ENCODE results near the gene GNB2.
"Not testable (repeated sequence)": the region's sequence is repeated elsewhere in the genome, so short reads cannot be mapped to it uniquely, and the experiment has no call there.

GNB2 gene

DNA sequence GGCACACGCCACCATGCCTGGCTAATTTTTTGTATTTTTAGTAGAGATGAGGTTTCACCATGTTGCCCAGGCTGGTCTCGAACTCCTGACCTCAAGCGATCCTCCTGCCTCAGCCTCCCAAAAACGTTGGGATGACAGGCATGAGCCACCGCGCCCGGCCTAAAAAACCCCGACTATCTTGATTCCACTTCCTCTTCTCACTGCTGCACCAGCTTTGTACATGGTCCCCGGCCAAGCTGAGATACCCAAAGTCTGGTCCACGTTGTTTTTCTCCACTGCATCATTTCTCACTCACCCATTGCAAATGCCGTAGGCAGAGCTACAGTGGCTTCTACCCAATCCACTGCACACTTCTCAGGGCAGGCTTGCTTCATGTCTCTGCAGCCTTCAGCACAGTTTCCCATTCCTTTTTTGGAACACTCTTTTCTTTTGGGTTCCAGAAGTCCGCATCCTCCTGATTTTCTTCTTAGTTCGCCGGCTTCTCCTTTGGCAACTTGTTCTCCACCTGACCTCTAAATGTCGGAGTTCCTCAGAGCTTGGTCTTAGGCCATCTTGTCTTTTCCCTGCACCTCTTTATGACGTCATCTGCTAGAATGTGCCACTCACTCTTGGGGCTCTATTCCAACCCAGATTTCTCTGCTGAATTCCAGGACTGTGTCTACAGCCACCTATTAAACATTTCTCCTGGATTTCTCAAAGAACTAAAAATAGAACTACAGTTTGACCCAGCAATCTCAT lies 6.0 kb upstream of the GNB2 start:
- H3K36me3 ChIP-seq (ENCODE audit: insufficient read depth, low read length) = no peaks in the 10 kb centered on the region
- no peaks in the 10 kb centered on the region for H3K79me2 ChIP-seq (ENCODE audit: control insufficient read depth, insufficient read depth, low read length, unreplicated experiment)

DNA sequence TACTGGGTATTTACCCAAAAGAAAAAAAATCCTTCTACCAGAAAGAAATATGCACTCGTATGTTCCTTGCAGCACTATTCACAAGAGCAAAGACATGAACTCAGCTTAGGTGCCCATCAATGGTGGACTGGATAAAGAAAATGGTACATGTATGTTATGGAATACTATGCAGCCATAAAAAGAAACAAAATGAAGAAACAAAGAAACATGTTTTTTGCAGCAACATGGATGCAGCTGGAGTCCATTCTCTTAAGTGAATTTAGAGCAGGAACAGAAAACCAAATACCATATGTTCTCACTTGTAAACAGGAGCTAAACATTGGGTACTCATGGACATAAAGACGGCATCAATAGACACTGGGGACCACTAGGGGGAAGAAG lies 5.5 kb upstream of the GNB2 start:
- Histone ChIP-seq H3K4me1 (ENCODE audit: control insufficient read depth, insufficient read depth, low read length, unreplicated experiment) (no peaks in the 10 kb centered on the region), H3K36me3 (ENCODE audit: insufficient read depth, low read length) (no peaks in the 10 kb centered on the region), H3K27me3 (ENCODE audit: insufficient read depth, low read length) (no peaks in the 10 kb centered on the region), H3K79me2 (ENCODE audit: control insufficient read depth, insufficient read depth, low read length, unreplicated experiment) (no peaks in the 10 kb centered on the region), H2AFZ (ENCODE audit: low read length, unreplicated experiment) (no peak overlapping the region), H3K27ac (ENCODE audit: low read depth, low read length) (no peak overlapping the region), H3K4me3 (ENCODE audit: low read depth, low read length) (no peak overlapping the region)

More for the DNA sequence above, 6.0 kb upstream of the GNB2 start:
- Histone ChIP-seq H3K27me3 (ENCODE audit: insufficient read depth, low read length) (no peaks in the 10 kb centered on the region), H3K4me1 (ENCODE audit: control insufficient read depth, insufficient read depth, low read length, unreplicated experiment) (no peaks in the 10 kb centered on the region), H2AFZ (ENCODE audit: low read length, unreplicated experiment) (no peak overlapping the region), H3K27ac (ENCODE audit: low read depth, low read length) (no peak overlapping the region), H3K4me3 (ENCODE audit: low read depth, low read length) (no peak overlapping the region)

GRCh38 chr7:100669106-100669505 lies 4.4 kb upstream of the GNB2 start:
- not testable (repeated sequence) for H3K4me1 ChIP-seq (ENCODE audit: control insufficient read depth, insufficient read depth, low read length, unreplicated experiment); H3K27me3 ChIP-seq (ENCODE audit: insufficient read depth, low read length); H2AFZ ChIP-seq (ENCODE audit: low read length, unreplicated experiment); H3K36me3 ChIP-seq (ENCODE audit: insufficient read depth, low read length); H3K79me2 ChIP-seq (ENCODE audit: control insufficient read depth, insufficient read depth, low read length, unreplicated experiment); H3K27ac ChIP-seq (ENCODE audit: low read depth, low read length); H3K4me3 ChIP-seq (ENCODE audit: low read depth, low read length)

GRCh38 chr7:100670074-100670473 lies 3.5 kb upstream of the GNB2 start:
- no peaks in the 10 kb centered on the region for H3K4me1 ChIP-seq (ENCODE audit: control insufficient read depth, insufficient read depth, low read length, unreplicated experiment)
- no peaks in the 10 kb centered on the region for H3K27me3 ChIP-seq (ENCODE audit: insufficient read depth, low read length)
- no peaks in the 10 kb centered on the region for H3K36me3 ChIP-seq (ENCODE audit: insufficient read depth, low read length)
- H2AFZ ChIP-seq (ENCODE audit: low read length, unreplicated experiment) = no peak overlapping the region
- no peak overlapping the region for H3K4me3 ChIP-seq (ENCODE audit: low read depth, low read length)
- no peak overlapping the region for H3K27ac ChIP-seq (ENCODE audit: low read depth, low read length)
- H3K79me2 ChIP-seq (ENCODE audit: control insufficient read depth, insufficient read depth, low read length, unreplicated experiment) = peaks cover 14% of the 10 kb centered on the region

DNA sequence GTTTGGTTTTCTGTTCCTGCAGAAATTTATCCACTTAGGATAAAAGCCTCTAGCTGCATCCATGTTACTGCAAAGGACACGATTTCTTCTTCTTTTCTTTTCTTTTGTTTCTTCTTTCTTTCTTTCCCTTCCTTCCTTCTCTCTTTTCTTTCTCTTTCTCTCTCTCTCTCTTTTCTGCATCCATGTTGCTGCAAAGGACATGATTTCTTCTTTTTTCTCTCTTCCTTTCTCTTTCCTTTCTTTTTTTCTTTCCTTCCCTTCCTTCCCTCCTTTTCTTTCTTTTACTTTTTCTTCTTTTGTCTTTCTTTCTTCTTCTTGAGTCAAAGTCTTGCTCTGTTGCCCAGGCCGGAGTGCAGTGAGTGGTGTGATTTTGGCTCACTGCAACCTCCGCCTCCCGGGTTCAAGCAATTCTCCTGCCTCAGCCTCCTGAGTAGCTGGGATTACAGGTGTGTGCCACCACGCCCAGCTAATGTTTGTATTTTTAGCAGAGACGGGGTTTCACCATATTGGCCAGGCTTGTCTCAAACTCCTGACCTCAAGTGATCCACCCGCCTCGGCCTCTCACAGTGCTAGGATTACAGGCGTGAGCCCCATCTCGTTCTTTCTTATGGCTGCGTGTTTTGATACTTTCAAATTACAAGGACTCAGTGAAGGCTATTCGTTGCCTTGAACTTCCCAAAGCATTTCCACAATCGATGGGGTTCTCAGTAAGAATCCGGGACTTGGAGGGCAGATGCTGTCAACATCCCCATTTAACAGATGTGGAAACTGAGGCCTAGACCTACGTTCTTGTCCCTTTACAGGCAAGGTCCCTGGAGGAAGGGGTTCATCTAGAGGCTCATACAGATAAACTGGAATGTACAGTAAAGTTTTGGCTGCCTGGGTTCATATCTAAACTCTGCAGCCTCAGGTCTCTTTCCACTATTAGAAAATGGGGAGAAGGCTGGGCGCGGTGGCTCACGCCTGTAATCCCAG lies 1.9 kb upstream of the GNB2 start:
- H3K4me1 ChIP-seq (ENCODE audit: control insufficient read depth, insufficient read depth, low read length, unreplicated experiment) = peaks cover 3% of the 10 kb centered on the region

DNA sequence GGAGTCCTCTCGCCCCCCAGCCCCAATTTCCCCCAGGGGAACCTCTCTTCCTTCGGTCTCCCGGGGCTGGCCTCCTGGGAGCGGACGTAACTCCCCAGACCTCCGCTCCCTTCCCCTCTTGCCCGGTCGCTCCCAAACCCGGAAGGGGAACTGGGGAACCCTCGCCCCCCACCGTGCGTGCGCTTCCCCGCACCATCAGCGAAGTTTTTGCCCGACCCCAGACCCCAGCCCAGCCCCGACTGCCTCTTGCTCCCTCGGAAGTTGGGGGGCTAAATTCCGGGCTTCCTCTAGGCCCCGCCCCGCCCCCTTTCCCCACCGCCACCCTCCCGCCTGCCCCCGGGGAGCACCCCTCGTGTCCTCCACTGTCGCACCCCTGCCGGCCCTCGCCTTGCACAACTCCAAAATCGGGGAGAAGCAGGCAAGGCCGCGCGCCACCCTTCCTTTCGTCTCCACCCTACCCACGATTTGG lies 436 bp downstream of the GNB2 start:
- H3K4me1 ChIP-seq (ENCODE audit: control insufficient read depth, insufficient read depth, low read length, unreplicated experiment) = peaks cover 3% of the 10 kb centered on the region
- H3K36me3 ChIP-seq (ENCODE audit: insufficient read depth, low read length) = no peaks in the 10 kb centered on the region; the same call in 1 of the 2 replicates
- peaks cover 34% of the 10 kb centered on the region for H3K79me2 ChIP-seq (ENCODE audit: control insufficient read depth, insufficient read depth, low read length, unreplicated experiment)
- H2AFZ ChIP-seq (ENCODE audit: low read length, unreplicated experiment) = peak overlapping the region; percentile 86
- peak overlapping the region; percentile 94 for H3K4me3 ChIP-seq (ENCODE audit: low read depth, low read length)
- H3K27me3 ChIP-seq (ENCODE audit: insufficient read depth, low read length) = no peaks in the 10 kb centered on the region
- H3K27ac ChIP-seq (ENCODE audit: low read depth, low read length) = peak overlapping the region; percentile 48

More for the DNA sequence above, 1.9 kb upstream of the GNB2 start:
- peaks cover 28% of the 10 kb centered on the region for H3K79me2 ChIP-seq (ENCODE audit: control insufficient read depth, insufficient read depth, low read length, unreplicated experiment)
- H3K27me3 ChIP-seq (ENCODE audit: insufficient read depth, low read length) = no peaks in the 10 kb centered on the region
- H3K4me3 ChIP-seq (ENCODE audit: low read depth, low read length) = no peak overlapping the region
- H3K27ac ChIP-seq (ENCODE audit: low read depth, low read length) = no peak overlapping the region
- no peaks in the 10 kb centered on the region for H3K36me3 ChIP-seq (ENCODE audit: insufficient read depth, low read length)
- no peak overlapping the region for H2AFZ ChIP-seq (ENCODE audit: low read length, unreplicated experiment)

DNA sequence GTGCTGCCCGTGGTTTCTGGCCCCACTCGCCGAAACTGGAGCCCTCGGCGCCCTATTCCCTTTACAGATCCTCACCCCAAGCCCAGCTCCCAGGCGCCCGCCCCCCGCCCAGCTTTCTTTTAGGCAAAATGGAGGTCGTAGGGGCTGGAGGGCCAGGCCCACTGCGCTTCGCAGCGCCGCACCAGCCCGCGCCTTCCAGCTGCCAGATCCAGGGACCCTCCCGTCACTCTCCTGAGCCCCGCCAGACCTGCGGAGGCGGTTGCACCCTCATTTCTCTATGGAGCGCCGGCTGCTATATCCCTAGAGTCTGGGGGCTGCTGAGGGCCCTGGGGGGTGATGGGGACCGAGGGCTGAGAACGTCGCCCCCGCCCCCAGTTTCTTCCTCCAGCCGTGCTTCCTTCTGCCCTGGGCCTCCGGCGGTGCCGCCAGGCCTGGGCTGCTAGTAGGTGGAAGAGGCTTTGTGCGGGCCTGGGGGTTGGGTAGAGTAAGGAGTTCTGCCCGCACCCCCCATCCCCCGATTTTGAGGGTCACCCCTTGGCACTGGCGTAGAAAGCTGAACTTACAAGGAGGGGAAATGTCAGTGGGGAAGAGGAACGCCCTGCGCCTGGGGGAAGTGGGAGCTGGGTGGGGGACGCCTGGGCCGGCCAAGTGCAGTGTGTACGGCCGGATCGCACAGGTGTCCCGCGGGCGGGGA lies 1.0 kb downstream of the GNB2 start:
- peak overlapping the region; percentile 94 for H3K4me3 ChIP-seq (ENCODE audit: low read depth, low read length)
- H3K4me1 ChIP-seq (ENCODE audit: control insufficient read depth, insufficient read depth, low read length, unreplicated experiment) = peaks cover 3% of the 10 kb centered on the region
- H3K27me3 ChIP-seq (ENCODE audit: insufficient read depth, low read length) = no peaks in the 10 kb centered on the region
- H3K36me3 ChIP-seq (ENCODE audit: insufficient read depth, low read length) = no peaks in the 10 kb centered on the region; the same call in 1 of the 2 replicates
- peaks cover 34% of the 10 kb centered on the region for H3K79me2 ChIP-seq (ENCODE audit: control insufficient read depth, insufficient read depth, low read length, unreplicated experiment)
- peak overlapping the region; percentile 3; the same call in 1 of the 2 replicates for H3K27ac ChIP-seq (ENCODE audit: low read depth, low read length)
- H2AFZ ChIP-seq (ENCODE audit: low read length, unreplicated experiment) = no peak overlapping the region

DNA sequence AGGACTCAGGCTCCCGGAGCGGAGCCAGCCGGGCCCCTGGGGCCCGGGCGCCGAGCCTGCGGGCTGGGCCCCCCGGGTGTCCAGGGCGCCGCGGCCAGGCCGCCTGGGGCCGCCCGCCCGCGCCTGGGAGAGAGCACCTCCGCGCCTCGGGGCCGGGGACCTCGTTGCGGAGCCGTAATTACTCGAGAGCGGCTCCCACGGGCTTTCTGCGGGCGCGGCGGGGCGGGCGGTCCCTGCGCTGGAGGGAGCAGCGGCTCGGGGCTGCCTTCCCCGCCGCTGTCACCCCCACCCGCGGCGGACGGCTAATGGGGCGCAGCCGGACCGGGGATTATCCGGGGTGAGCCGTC lies 1.5 kb downstream of the GNB2 start:
- Histone ChIP-seq H3K4me3 (ENCODE audit: low read depth, low read length) (peak overlapping the region; percentile 94), H3K79me2 (ENCODE audit: control insufficient read depth, insufficient read depth, low read length, unreplicated experiment) (peaks cover 34% of the 10 kb centered on the region), H2AFZ (ENCODE audit: low read length, unreplicated experiment) (no peak overlapping the region), H3K27ac (ENCODE audit: low read depth, low read length) (0 out of 2 replicates have a peak overlapping the region, but pooled peaks have one; percentile 35), H3K4me1 (ENCODE audit: control insufficient read depth, insufficient read depth, low read length, unreplicated experiment) (peaks cover 4% of the 10 kb centered on the region), H3K27me3 (ENCODE audit: insufficient read depth, low read length) (no peaks in the 10 kb centered on the region), H3K36me3 (ENCODE audit: insufficient read depth, low read length) (no peaks in the 10 kb centered on the region; the same call in 1 of the 2 replicates)

GRCh38 chr7:100675581-100676350 lies 2.2 kb downstream of the GNB2 start:
- Histone ChIP-seq H3K36me3 (ENCODE audit: insufficient read depth, low read length) (no peaks in the 10 kb centered on the region; the same call in 1 of the 2 replicates), H3K27me3 (ENCODE audit: insufficient read depth, low read length) (no peaks in the 10 kb centered on the region), H2AFZ (ENCODE audit: low read length, unreplicated experiment) (no peak overlapping the region), H3K79me2 (ENCODE audit: control insufficient read depth, insufficient read depth, low read length, unreplicated experiment) (peaks cover 34% of the 10 kb centered on the region), H3K4me1 (ENCODE audit: control insufficient read depth, insufficient read depth, low read length, unreplicated experiment) (peaks cover 11% of the 10 kb centered on the region), H3K27ac (ENCODE audit: low read depth, low read length) (peak overlapping the region; percentile 35), H3K4me3 (ENCODE audit: low read depth, low read length) (peak overlapping the region; percentile 94)

Data from ACC112 (cell line).